ENCODE measurements around the gene CHAMP1.
A peak's percentile ranks its signal among the peaks of the same experiment; 100 is the strongest.

The CHAMP1 gene

GRCh38 chr13:114314074-114314912 lies at the start of gene CHAMP1:
Gene CHAMP1 (plus strand): TSS chr13:114314503. CDS start chr13:114323843, 9,340 bp downstream.
- DNase-seq (ENCODE audit: low read depth), result peak; percentile 77

GRCh38 chr13:114264886-114265611 lies 49.3 kb upstream of the CHAMP1 start:
- peak; percentile 63 for DNase-seq (ENCODE audit: low read depth)

GRCh38 chr13:114266241-114266640 lies 48.1 kb upstream of the CHAMP1 start:
- no peak for DNase-seq (ENCODE audit: low read depth)

- DNase-seq (ENCODE audit: low read depth), result no peak
Measured at GRCh38 chr13:114268344-114269280, 45.7 kb upstream of the CHAMP1 start.

- no peak for DNase-seq (ENCODE audit: low read depth)
Measured at GRCh38 chr13:114269281-114269770, 45.0 kb upstream of the CHAMP1 start.

- no peak for DNase-seq (ENCODE audit: low read depth)
Measured at GRCh38 chr13:114272977-114273376, 41.3 kb upstream of the CHAMP1 start.

GRCh38 chr13:114275304-114275703 lies 39.0 kb upstream of the CHAMP1 start:
- DNase-seq (ENCODE audit: low read depth), result no peak

- no peak for DNase-seq (ENCODE audit: low read depth)
Measured at GRCh38 chr13:114279146-114279545, 35.2 kb upstream of the CHAMP1 start.

- DNase-seq (ENCODE audit: low read depth), result no peak
Measured at GRCh38 chr13:114279758-114280355, 34.4 kb upstream of the CHAMP1 start.

GRCh38 chr13:114281351-114282040 lies 32.8 kb upstream of the CHAMP1 start, which contains the start of gene UPF3A:
Gene UPF3A (plus strand): TSS chr13:114281601. CDS start chr13:114281640, 39 bp downstream.
- peak; percentile 56 for DNase-seq (ENCODE audit: low read depth)

GRCh38 chr13:114282041-114282670 lies 32.1 kb upstream of the CHAMP1 start:
- DNase-seq (ENCODE audit: low read depth), result peak; percentile 45

- no peak for DNase-seq (ENCODE audit: low read depth)
Measured at GRCh38 chr13:114283576-114283975, 30.7 kb upstream of the CHAMP1 start.

- DNase-seq (ENCODE audit: low read depth), result no peak
Measured at GRCh38 chr13:114284680-114285079, 29.6 kb upstream of the CHAMP1 start.

- DNase-seq (ENCODE audit: low read depth), result no peak
Measured at GRCh38 chr13:114285166-114285808, 29.0 kb upstream of the CHAMP1 start.

GRCh38 chr13:114286808-114287207 lies 27.5 kb upstream of the CHAMP1 start:
- DNase-seq (ENCODE audit: low read depth), result no peak

GRCh38 chr13:114288157-114288591 lies 26.1 kb upstream of the CHAMP1 start:
- DNase-seq (ENCODE audit: low read depth), result no peak

- DNase-seq (ENCODE audit: low read depth), result no peak
Measured at GRCh38 chr13:114296448-114296847, 17.9 kb upstream of the CHAMP1 start.

GRCh38 chr13:114296902-114297301 lies 17.4 kb upstream of the CHAMP1 start:
- no peak for DNase-seq (ENCODE audit: low read depth)

- no peak for DNase-seq (ENCODE audit: low read depth)
Measured at GRCh38 chr13:114298866-114299265, 15.4 kb upstream of the CHAMP1 start.
